ENCODE measurements around the gene DGUOK.

- TF ChIP-seq CTCF (IDR thresholded peaks at IDR 0.05) (no peak), POLR2A (IDR thresholded peaks at IDR 0.05) (no peak)
Observed at GRCh38 chr2:73949802-73950201, 23.1 kb downstream of the DGUOK start.
